Thyroid gland (tissue), 4 donors: ENCODE data around the gene ITGB2.

Experiments used
- POLR2A ChIP-seq, 2 donors: fragments of 450-650 bp; IDR thresholded peaks; one replicate each; pipeline ENCODE4 v1.6.1; 2017; ENCODE audit warnings: antibody characterized with exemption in 2 of 2, mild to moderate bottlenecking in 2 of 2, moderate library complexity in 1 of 2
- TF ChIP-seq, protein P1 (sequence below), 6 experiments: fragments of 200-600 bp in 3 of 6; fragments of 450-650 bp in 3 of 6; sonication (generic) in 3 of 6; IDR thresholded peaks; one replicate each; pipeline ENCODE4 v1.5.1; 2016 to 2019; ENCODE audit warnings: antibody characterized with exemption in 6 of 6, mild to moderate bottlenecking in 2 of 6, inconsistent platforms in 1 of 6, moderate library complexity in 1 of 6

GRCh38 chr21:44838951-44839350 is 81.7 kb downstream of the ITGB2 start:
- TF ChIP-seq, protein P1, sequence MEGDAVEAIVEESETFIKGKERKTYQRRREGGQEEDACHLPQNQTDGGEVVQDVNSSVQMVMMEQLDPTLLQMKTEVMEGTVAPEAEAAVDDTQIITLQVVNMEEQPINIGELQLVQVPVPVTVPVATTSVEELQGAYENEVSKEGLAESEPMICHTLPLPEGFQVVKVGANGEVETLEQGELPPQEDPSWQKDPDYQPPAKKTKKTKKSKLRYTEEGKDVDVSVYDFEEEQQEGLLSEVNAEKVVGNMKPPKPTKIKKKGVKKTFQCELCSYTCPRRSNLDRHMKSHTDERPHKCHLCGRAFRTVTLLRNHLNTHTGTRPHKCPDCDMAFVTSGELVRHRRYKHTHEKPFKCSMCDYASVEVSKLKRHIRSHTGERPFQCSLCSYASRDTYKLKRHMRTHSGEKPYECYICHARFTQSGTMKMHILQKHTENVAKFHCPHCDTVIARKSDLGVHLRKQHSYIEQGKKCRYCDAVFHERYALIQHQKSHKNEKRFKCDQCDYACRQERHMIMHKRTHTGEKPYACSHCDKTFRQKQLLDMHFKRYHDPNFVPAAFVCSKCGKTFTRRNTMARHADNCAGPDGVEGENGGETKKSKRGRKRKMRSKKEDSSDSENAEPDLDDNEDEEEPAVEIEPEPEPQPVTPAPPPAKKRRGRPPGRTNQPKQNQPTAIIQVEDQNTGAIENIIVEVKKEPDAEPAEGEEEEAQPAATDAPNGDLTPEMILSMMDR (IDR thresholded peaks at IDR 0.05), result no peak
- TF ChIP-seq POLR2A (IDR thresholded peaks at IDR 0.05), result no peak
